Neural progenitor cell (in vitro differentiated cells): ENCODE data around the gene DNAJC30. TPM values are rescaled to one million over a fixed set of nuclear protein-coding genes. Genes with fewer than 3 reads are reported as not detected.

Experiments used
- DNase-seq: peaks from one replicate; pipeline ENCODE4 v3.0.0-alpha.2; 2016; ENCODE audit warnings: low spot score
- H2AFZ ChIP-seq: fragments of 200-600 bp; sonication (generic); replicated peaks from 2 replicates; pipeline ENCODE4 v1.6.1; 2016; ENCODE audit warnings: antibody characterized with exemption
- H3F3A ChIP-seq: fragments of 200-600 bp; sonication (generic); 2 replicates; pipeline ENCODE4 v1.6.1; 2016; ENCODE audit warnings: antibody characterized with exemption, low read depth
- H3K27ac ChIP-seq: fragments of 200-600 bp; sonication (generic); 2 replicates; pipeline ENCODE4 v1.5.1; 2016; ENCODE audit warnings: mild to moderate bottlenecking
- H3K27me3 ChIP-seq: fragments of 200-600 bp; sonication (generic); 2 replicates; pipeline ENCODE4 v1.6.1; 2016; ENCODE audit warnings: mild to moderate bottlenecking, moderate library complexity
- H3K36me3 ChIP-seq: fragments of 200-600 bp; sonication (generic); 2 replicates; pipeline ENCODE4 v1.5.1; 2016
- H3K4me1 ChIP-seq: fragments of 200-600 bp; sonication (generic); 2 replicates; pipeline ENCODE4 v1.6.1; 2016; ENCODE audit warnings: mixed run types
- H3K4me2 ChIP-seq: fragments of 200-600 bp; sonication (generic); 2 replicates; pipeline ENCODE4 v1.6.1; 2016
- H3K4me3 ChIP-seq: fragments of 200-600 bp; sonication (generic); 2 replicates; pipeline ENCODE4 v1.5.1; 2016
- H3K79me2 ChIP-seq: fragments of 200-600 bp; sonication (generic); 2 replicates; pipeline ENCODE4 v1.6.1; 2016; ENCODE audit warnings: low read depth
- H3K9ac ChIP-seq: fragments of 200-600 bp; sonication (generic); 2 replicates; pipeline ENCODE4 v1.6.1; 2016
- H3K9me3 ChIP-seq: fragments of 200-600 bp; sonication (generic); 2 replicates; pipeline ENCODE4 v1.5.1; 2016; ENCODE audit warnings: low read depth
- H4K20me1 ChIP-seq: fragments of 200-600 bp; sonication (generic); 2 replicates; pipeline ENCODE4 v1.6.1; 2016; ENCODE audit warnings: low read depth
- H3K27ac Mint-ChIP-seq: 3 replicates; pipeline ENCODE4 v1.8.0; 2021; ENCODE audit warnings: mixed read lengths
- H3K27me3 Mint-ChIP-seq: 2 replicates; pipeline ENCODE4 v1.8.0; 2022; ENCODE audit warnings: low read depth, mild to moderate bottlenecking, inconsistent platforms, moderate library complexity, mixed read lengths; ENCODE audit not compliant: insufficient read depth
- H3K36me3 Mint-ChIP-seq: 3 replicates; pipeline ENCODE4 v1.8.0; 2021; ENCODE audit warnings: mixed read lengths
- H3K4me1 Mint-ChIP-seq: 3 replicates; pipeline ENCODE4 v1.8.0; 2021; ENCODE audit warnings: mixed read lengths
- H3K4me3 Mint-ChIP-seq: 3 replicates; pipeline ENCODE4 v1.8.0; 2021; ENCODE audit warnings: mild to moderate bottlenecking, moderate library complexity, mixed read lengths
- H3K9me3 Mint-ChIP-seq: 3 replicates; pipeline ENCODE4 v1.8.0; 2020; ENCODE audit warnings: mixed read lengths
- CTCF ChIP-seq: fragments of 200-600 bp; sonication (generic); IDR thresholded peaks from 2 replicates; pipeline ENCODE4 v1.5.1; 2017; ENCODE audit warnings: antibody characterized with exemption, mild to moderate bottlenecking
- EZH2 ChIP-seq: fragments of 200-600 bp; sonication (generic); IDR thresholded peaks from 2 replicates; pipeline ENCODE4 v1.6.1; 2017; ENCODE audit warnings: antibody characterized with exemption, mild to moderate bottlenecking, moderate library complexity
- EZH2phosphoT487 ChIP-seq: fragments of 200-600 bp; sonication (generic); IDR thresholded peaks from 2 replicates; pipeline ENCODE4 v1.6.1; 2017; ENCODE audit warnings: antibody characterized with exemption
- total RNA-seq: library from RNA; depleted of rRNA; stranded (reverse); fragments of >200 nt; gene quantifications from 2 replicates; pipeline ENCODE4 v1.2.3, GENCODE V29; 2015; ENCODE audit warnings: low replicate concordance

DNAJC30 gene
- total RNA-seq, 1 donor from 2014 or later = 0.94 TPM

GRCh38 chr7:73652541-73652949, 30.7 kb downstream of the DNAJC30 start:
- H3K9me3 ChIP-seq = no peaks in the 10 kb centered on the region
- Mint-ChIP-seq H3K4me1 (peaks cover 5% of the 10 kb centered on the region), H3K27ac (peak overlapping the region; percentile 6), H3K9me3 (peaks cover 3% of the 10 kb centered on the region), H3K27me3 (peaks cover 44% of the 10 kb centered on the region), H3K4me3 (no peak overlapping the region), H3K36me3 (no peaks in the 10 kb centered on the region)
- no peak overlapping the region for H2AFZ ChIP-seq
- H3K79me2 ChIP-seq = no peaks in the 10 kb centered on the region
- H4K20me1 ChIP-seq = no peaks in the 10 kb centered on the region
- H3K27ac ChIP-seq = no peak overlapping the region
- DNase-seq = no peak
- H3K4me1 ChIP-seq = no peaks in the 10 kb centered on the region
- TF ChIP-seq CTCF = no peak
- no peak for TF ChIP-seq EZH2phosphoT487
- no peak for TF ChIP-seq EZH2
- no peaks in the 10 kb centered on the region for H3F3A ChIP-seq
- no peaks in the 10 kb centered on the region for H3K36me3 ChIP-seq
- H3K9ac ChIP-seq = no peak overlapping the region
- H3K4me3 ChIP-seq = no peak overlapping the region
- no peak overlapping the region for H3K4me2 ChIP-seq
- H3K27me3 ChIP-seq = peaks cover 42% of the 10 kb centered on the region

DNA sequence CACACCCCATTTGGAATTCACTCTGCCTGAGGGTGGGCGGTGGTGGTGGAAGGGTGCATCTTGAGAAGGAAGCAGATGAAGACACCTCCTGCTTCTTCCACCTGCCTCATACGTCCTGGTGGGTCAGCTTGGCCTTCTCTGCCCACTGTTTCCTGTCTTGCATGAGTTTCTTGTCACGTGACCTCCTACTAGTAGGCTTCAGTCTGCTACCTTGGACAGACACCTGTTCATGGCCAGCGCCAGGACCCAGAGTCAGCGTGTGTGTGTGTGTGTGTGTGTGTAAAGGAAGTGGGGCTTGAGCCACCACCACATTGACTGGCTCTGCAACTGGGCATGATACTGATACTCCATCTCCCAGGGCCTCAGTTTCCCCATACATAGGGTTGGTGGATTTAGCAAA, 32.7 kb downstream of the DNAJC30 start:
- Histone ChIP-seq H3K4me1 (no peaks in the 10 kb centered on the region), H3K4me2 (no peak overlapping the region), H3K4me3 (no peak overlapping the region), H3F3A (peaks cover 5% of the 10 kb centered on the region), H2AFZ (no peak overlapping the region), H3K36me3 (no peaks in the 10 kb centered on the region), H3K9me3 (no peaks in the 10 kb centered on the region), H3K79me2 (no peaks in the 10 kb centered on the region), H3K27ac (no peak overlapping the region), H3K27me3 (peaks cover 62% of the 10 kb centered on the region), H4K20me1 (no peaks in the 10 kb centered on the region), H3K9ac (no peak overlapping the region)
- Mint-ChIP-seq H3K4me3 (no peak overlapping the region), H3K36me3 (no peaks in the 10 kb centered on the region), H3K9me3 (peaks cover 1% of the 10 kb centered on the region), H3K27ac (no peak overlapping the region), H3K4me1 (peaks cover 5% of the 10 kb centered on the region), H3K27me3 (peaks cover 52% of the 10 kb centered on the region)
- DNase-seq = no peak
- no peak for TF ChIP-seq EZH2
- TF ChIP-seq EZH2phosphoT487 = no peak
- TF ChIP-seq CTCF = no peak

DNA sequence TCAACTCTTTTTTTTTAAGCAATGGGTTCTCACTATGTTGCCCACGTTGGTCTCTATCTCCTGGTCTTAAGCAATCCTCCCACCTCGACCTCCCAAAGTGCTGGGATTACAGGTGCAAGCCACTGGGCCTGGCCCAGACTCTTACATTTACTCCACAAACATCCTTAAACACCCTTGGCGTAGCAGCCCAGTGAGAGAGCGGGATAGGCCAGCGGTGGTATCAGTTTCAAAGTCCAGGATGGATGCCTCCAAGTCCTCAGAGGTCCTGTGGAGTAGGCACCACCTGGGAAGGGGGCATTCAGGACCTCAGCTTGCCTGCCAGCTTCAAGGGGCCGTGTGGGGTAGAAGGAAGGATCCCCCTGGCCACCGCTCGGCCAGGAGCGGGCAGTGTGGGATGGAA, 33.7 kb downstream of the DNAJC30 start:
- Mint-ChIP-seq H3K36me3 (no peaks in the 10 kb centered on the region), H3K27ac (no peak overlapping the region), H3K4me1 (peaks cover 5% of the 10 kb centered on the region), H3K27me3 (peaks cover 54% of the 10 kb centered on the region), H3K4me3 (peak overlapping the region; percentile 67), H3K9me3 (no peaks in the 10 kb centered on the region)
- peaks cover 64% of the 10 kb centered on the region for H3K27me3 ChIP-seq
- H3K9ac ChIP-seq = no peak overlapping the region
- no peak overlapping the region for H3K27ac ChIP-seq
- no peaks in the 10 kb centered on the region for H4K20me1 ChIP-seq
- no peak for DNase-seq
- H3K4me2 ChIP-seq = no peak overlapping the region
- H3K4me3 ChIP-seq = no peak overlapping the region
- TF ChIP-seq CTCF (no peak), EZH2 (no peak), EZH2phosphoT487 (no peak)
- H3K4me1 ChIP-seq = no peaks in the 10 kb centered on the region
- H2AFZ ChIP-seq = no peak overlapping the region
- H3F3A ChIP-seq = peaks cover 5% of the 10 kb centered on the region
- no peaks in the 10 kb centered on the region for H3K79me2 ChIP-seq
- no peaks in the 10 kb centered on the region for H3K36me3 ChIP-seq
- no peaks in the 10 kb centered on the region for H3K9me3 ChIP-seq
